Stomach smooth muscle (tissue), 2 donors: Measurements from ENCODE around the gene PRSS27.
A peak's percentile ranks its signal among the peaks of the same experiment; 100 is the strongest.
"Not testable (repeated sequence)": the region's sequence is repeated elsewhere in the genome, so short reads cannot be mapped to it uniquely, and the experiment has no call there.

Experiments
- H3K27ac ChIP-seq: one replicate; pipeline ENCODE4 v1.7.0; 2013; ENCODE audit warnings: mild to moderate bottlenecking, low read length, inconsistent platforms
- H3K27me3 ChIP-seq, 2 donors: one replicate each; pipeline ENCODE4 v1.7.0; 2013; ENCODE audit warnings: low read length in 2 of 2; ENCODE audit not compliant: insufficient read depth in 2 of 2, control insufficient read depth in 1 of 2
- H3K36me3 ChIP-seq, 2 donors: one replicate each; pipeline ENCODE4 v1.7.0; 2013; ENCODE audit warnings: low read length in 2 of 2; ENCODE audit not compliant: control insufficient read depth in 2 of 2, insufficient read depth in 2 of 2
- H3K4me1 ChIP-seq: one replicate; pipeline ENCODE4 v1.7.0; 2013; ENCODE audit warnings: low read length; ENCODE audit not compliant: control insufficient read depth, insufficient read depth
- H3K4me3 ChIP-seq, 2 donors: one replicate each; pipeline ENCODE4 v1.7.0; 2013; ENCODE audit warnings: low read length in 2 of 2
- H3K9ac ChIP-seq, 2 donors: one replicate each; pipeline ENCODE4 v1.7.0; 2013; ENCODE audit warnings: low read length in 2 of 2, mild to moderate bottlenecking in 1 of 2
- H3K9me3 ChIP-seq, 2 donors: one replicate each; pipeline ENCODE4 v1.7.0; 2013; ENCODE audit warnings: low read length in 2 of 2; ENCODE audit not compliant: control insufficient read depth in 2 of 2
- donor health status: healthy.
- donor health status: Pancreatic carcinoma.

The PRSS27 gene

GRCh38 chr16:2689968-2690801 is 29.8 kb downstream of the PRSS27 start:
- no peak overlapping the region for H3K9ac ChIP-seq
- H3K27ac ChIP-seq: no peak overlapping the region
- H3K9me3 ChIP-seq: no peaks in the 10 kb centered on the region
- no peaks in the 10 kb centered on the region for H3K36me3 ChIP-seq
- H3K4me3 ChIP-seq: no peak overlapping the region
- peaks cover 14% of the 10 kb centered on the region for H3K4me1 ChIP-seq
- no peaks in the 10 kb centered on the region for H3K27me3 ChIP-seq

DNA sequence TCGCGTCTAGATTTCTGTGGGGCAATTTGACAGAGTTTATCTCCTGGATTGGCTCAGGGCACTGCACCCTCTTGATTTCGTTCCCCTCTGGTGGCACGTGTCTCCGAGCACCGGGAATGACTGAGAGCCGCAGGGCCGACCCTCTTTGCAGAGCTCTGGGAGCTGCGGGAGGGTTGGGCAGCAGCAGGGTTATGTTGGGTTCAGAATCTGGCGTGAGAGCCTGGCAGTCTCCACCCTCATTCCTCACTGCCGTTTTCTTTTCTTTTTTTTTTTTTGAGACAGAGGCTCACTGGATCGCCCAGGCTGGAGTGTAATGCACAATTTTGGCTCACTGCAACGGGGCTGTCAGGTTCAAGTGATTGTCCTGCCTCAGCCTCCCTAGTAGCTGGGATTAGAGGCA is 30.6 kb downstream of the PRSS27 start:
- H3K4me1 ChIP-seq: peaks cover 14% of the 10 kb centered on the region
- not testable (repeated sequence) for H3K36me3 ChIP-seq, H3K27me3 ChIP-seq, H3K27ac ChIP-seq, H3K4me3 ChIP-seq, H3K9me3 ChIP-seq, H3K9ac ChIP-seq

- Histone ChIP-seq H3K27me3 (no peaks in the 10 kb centered on the region), H3K4me1 (peaks cover 11% of the 10 kb centered on the region), H3K36me3 (no peaks in the 10 kb centered on the region), H3K27ac (no peak overlapping the region), H3K9ac (no peak overlapping the region), H3K4me3 (no peak overlapping the region), H3K9me3 (no peaks in the 10 kb centered on the region)
Measured at GRCh38 chr16:2687531-2688308, 32.3 kb downstream of the PRSS27 start.

DNA sequence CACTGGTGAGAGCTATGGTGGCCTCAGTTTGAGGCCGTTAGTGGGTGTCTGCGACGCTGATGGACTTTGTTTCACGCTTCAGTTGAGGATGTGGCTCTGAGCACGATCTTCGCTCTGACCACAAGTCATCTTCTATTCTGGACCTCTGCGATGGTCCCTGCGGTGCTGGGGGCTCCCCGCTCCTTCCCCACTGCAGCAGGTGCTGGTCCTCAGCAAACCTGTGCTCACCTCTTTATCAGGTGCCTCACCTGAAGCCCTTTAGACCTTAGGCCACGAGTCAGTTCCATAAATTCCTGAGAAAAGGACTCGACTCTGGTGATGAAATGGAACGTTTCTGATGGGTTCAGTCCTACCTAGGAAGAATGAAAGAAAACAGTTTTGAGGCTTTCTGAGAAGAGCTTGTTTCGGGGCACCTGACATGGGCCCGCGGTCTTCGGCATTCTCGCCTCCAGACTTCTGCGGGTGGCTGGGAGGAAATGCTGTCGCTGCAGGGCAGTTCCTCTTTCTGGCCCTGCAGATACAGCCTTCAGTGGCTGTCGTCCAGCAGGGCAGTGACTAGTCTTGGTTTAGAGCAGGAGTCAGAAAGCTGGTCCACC is 33.0 kb downstream of the PRSS27 start:
- no peak overlapping the region for H3K9ac ChIP-seq
- H3K4me1 ChIP-seq: peaks cover 7% of the 10 kb centered on the region
- no peaks in the 10 kb centered on the region for H3K36me3 ChIP-seq
- no peaks in the 10 kb centered on the region for H3K9me3 ChIP-seq
- H3K27ac ChIP-seq: no peak overlapping the region
- no peaks in the 10 kb centered on the region for H3K27me3 ChIP-seq
- H3K4me3 ChIP-seq: no peak overlapping the region

DNA sequence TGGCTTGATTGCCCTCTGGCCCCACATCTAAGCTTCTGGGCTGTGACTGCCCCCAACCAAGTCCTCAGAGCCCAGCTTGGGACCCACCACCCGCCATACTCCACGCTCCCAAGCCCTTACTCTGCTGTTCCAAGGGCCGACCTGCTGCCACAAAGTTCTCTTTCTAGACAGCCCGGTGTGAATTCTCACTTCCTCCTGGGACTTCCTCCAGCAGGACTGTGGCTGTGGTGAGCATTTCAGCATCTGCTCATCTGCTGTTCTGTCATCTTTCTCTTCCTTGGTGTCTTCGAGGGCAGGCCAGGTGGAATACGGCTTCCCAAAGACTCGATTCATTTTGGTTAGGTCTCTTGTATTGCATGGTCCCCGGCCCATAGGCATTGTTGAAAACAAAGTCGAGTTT is 33.9 kb downstream of the PRSS27 start:
- not testable (repeated sequence) for H3K27ac ChIP-seq, H3K27me3 ChIP-seq, H3K36me3 ChIP-seq, H3K9me3 ChIP-seq, H3K4me1 ChIP-seq, H3K4me3 ChIP-seq, H3K9ac ChIP-seq

DNA sequence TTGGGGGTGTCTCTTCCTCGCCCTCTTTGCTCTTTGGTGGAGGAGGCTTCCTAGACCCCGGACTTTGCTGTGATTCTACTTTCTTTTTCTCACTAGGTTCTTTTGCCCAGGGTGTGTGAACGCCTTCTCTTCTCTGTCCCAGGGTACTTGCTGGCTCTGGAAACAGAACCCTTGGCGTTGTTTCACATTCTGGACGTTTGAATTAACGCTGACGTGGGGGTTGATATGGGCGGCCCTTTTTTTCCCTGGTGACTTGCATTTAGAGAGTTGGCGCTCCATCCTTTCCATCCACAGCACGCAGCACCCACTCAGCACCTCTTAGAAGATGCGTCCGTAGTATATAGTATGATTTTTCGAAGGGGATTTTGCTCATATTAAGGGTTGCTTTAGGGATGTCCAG is 37.0 kb downstream of the PRSS27 start:
- peak overlapping the region; percentile 64 for H3K27ac ChIP-seq
- H3K9ac ChIP-seq: peak overlapping the region; percentile 93 to 94

GRCh38 chr16:2682209-2683021 is 37.6 kb downstream of the PRSS27 start, which contains the start of gene KCTD5:
Gene KCTD5 (plus strand): TSS chr16:2682523. CDS start chr16:2682549, 26 bp downstream.
- Histone ChIP-seq H3K27ac (peak within 1 kb of the TSS; percentile 64), H3K27me3 (no peaks in the 10 kb centered on the region)

More for the DNA sequence above, 37.0 kb downstream of the PRSS27 start:
- H3K27me3 ChIP-seq, H3K4me1 ChIP-seq, H3K9me3 ChIP-seq, H3K36me3 ChIP-seq: not testable (repeated sequence)
- H3K4me3 ChIP-seq: peak overlapping the region; percentile 95 to 98

GRCh38 chr16:2680360-2680759 is 39.7 kb downstream of the PRSS27 start:
- not testable (repeated sequence) for H3K4me1 ChIP-seq, H3K27ac ChIP-seq, H3K4me3 ChIP-seq, H3K9me3 ChIP-seq, H3K36me3 ChIP-seq, H3K9ac ChIP-seq, H3K27me3 ChIP-seq

More at GRCh38 chr16:2682209-2683021, 37.6 kb downstream of the PRSS27 start, which contains the start of gene KCTD5:
- Histone ChIP-seq H3K4me1 (peaks cover 8% of the 10 kb centered on the region), H3K9ac (peak within 1 kb of the TSS; percentile 93 to 94), H3K9me3 (no peaks in the 10 kb centered on the region), H3K36me3 (no peaks in the 10 kb centered on the region), H3K4me3 (peak within 1 kb of the TSS; percentile 95 to 98)

- H3K4me1 ChIP-seq, H3K4me3 ChIP-seq, H3K27ac ChIP-seq, H3K27me3 ChIP-seq, H3K9ac ChIP-seq, H3K36me3 ChIP-seq, H3K9me3 ChIP-seq: not testable (repeated sequence)
Measured at GRCh38 chr16:2679902-2680301, 40.1 kb downstream of the PRSS27 start.

- not testable (repeated sequence) for H3K27me3 ChIP-seq, H3K9me3 ChIP-seq, H3K36me3 ChIP-seq, H3K9ac ChIP-seq, H3K4me3 ChIP-seq, H3K27ac ChIP-seq
- peaks cover 11% of the 10 kb centered on the region for H3K4me1 ChIP-seq
Measured at GRCh38 chr16:2678206-2678965, 41.6 kb downstream of the PRSS27 start.
